Epithelial cell of prostate (primary cell): ENCODE results near the gene DAZAP2.

Experiments used
- DNase-seq: peaks from one replicate; pipeline ENCODE4 v3.0.0-alpha.2; 2011; ENCODE audit warnings: low read depth, low spot score
- H3K27ac ChIP-seq: fragments of 450-650 bp; 2 replicates; pipeline ENCODE4 v1.5.1; 2017; ENCODE audit warnings: mild to moderate bottlenecking

Gene DAZAP2, protein sequence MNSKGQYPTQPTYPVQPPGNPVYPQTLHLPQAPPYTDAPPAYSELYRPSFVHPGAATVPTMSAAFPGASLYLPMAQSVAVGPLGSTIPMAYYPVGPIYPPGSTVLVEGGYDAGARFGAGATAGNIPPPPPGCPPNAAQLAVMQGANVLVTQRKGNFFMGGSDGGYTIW

GRCh38 chr12:51238510-51239334 lies at the start of gene DAZAP2:
Gene DAZAP2 (plus strand): TSS chr12:51238826. CDS start chr12:51238908, 82 bp downstream.
- H3K27ac ChIP-seq: peak within 1 kb of the TSS; percentile 97
- DNase-seq: peak; percentile 86

DNA sequence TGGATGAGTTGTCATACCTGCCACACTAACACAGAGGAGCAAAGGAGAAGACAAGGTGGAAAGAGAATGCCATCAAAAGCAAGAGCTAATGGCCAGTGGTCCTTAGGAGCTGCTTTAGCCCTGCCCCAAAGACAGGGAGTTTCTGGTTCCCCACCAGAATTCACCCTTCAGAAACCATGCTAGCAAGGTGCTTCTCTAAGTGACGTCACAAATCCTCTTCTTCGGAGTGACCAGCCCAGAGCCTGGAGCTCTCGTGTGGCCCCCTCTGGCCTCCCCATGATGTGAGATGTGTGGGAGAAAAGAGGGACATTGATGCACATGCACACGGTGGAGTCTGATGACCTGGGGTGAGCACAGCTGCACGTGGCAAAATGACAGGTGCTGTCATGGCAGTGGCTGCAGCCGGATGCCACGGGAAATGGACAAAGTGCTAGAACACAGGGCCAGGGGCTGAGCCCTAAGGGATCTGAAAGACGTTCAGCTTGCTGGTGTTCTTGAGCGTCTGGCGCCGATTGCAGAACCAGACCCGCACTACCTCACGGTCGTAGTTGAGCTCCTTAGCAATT lies 48.8 kb upstream of the DAZAP2 start:
- no peak for DNase-seq
- no peak overlapping the region for H3K27ac ChIP-seq

DNA sequence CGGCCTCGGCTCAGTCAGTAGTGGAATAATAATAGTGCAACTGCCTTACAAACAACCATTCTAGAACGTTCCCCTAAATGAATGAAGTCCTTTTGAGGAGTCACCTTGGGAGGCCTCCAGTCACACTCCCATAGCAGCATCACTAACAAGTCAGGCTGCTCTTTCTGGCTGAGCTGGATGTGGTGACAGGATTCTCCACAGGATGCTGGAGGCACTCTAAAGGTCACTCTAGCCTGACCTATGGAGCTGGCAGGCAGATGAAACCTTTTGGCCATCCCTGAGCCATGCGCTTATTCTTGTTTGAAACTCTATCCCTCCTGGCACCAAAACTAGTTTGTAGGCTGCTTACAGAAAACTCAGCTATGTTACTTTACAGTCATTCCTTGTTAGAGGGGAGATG lies 47.8 kb upstream of the DAZAP2 start:
- no peak for DNase-seq
- H3K27ac ChIP-seq: no peak overlapping the region

- H3K27ac ChIP-seq: no peak overlapping the region
- DNase-seq: no peak
Observed at GRCh38 chr12:51191516-51192283, 46.9 kb upstream of the DAZAP2 start.

GRCh38 chr12:51192284-51192671 lies 46.3 kb upstream of the DAZAP2 start:
- no peak for DNase-seq
- H3K27ac ChIP-seq: no peak overlapping the region

- no peak overlapping the region for H3K27ac ChIP-seq
- no peak for DNase-seq
Observed at GRCh38 chr12:51195841-51196240, 42.8 kb upstream of the DAZAP2 start.

DNA sequence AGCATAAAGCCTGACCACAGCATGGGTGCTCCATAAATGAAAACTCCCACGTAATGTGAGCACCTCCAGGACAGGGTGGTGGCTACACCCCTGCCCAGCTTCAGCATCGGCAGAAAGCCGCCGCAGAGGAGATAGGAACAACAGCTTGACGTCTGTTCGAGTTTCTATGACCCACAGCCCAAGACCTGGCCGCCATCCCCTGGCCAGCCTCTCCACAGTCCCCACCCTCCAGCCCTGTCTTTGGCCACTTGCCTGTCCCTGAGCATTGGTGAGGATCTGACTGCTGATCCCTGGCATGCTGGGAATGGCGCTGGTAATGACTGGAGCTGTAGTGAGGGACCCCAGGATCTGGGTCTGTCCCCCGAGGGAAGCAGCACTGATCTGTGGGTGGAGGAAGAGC lies 42.1 kb upstream of the DAZAP2 start:
- H3K27ac ChIP-seq: no peak overlapping the region
- no peak for DNase-seq

- DNase-seq: no peak
- H3K27ac ChIP-seq: no peak overlapping the region
Observed at GRCh38 chr12:51197736-51198567, 40.7 kb upstream of the DAZAP2 start.

GRCh38 chr12:51198568-51199365 lies 39.9 kb upstream of the DAZAP2 start:
- no peak for DNase-seq
- no peak overlapping the region for H3K27ac ChIP-seq

GRCh38 chr12:51199366-51199945 lies 39.2 kb upstream of the DAZAP2 start:
- no peak overlapping the region for H3K27ac ChIP-seq
- no peak for DNase-seq

- H3K27ac ChIP-seq: no peak overlapping the region
- DNase-seq: no peak
Observed at GRCh38 chr12:51200156-51200555, 38.5 kb upstream of the DAZAP2 start.

DNA sequence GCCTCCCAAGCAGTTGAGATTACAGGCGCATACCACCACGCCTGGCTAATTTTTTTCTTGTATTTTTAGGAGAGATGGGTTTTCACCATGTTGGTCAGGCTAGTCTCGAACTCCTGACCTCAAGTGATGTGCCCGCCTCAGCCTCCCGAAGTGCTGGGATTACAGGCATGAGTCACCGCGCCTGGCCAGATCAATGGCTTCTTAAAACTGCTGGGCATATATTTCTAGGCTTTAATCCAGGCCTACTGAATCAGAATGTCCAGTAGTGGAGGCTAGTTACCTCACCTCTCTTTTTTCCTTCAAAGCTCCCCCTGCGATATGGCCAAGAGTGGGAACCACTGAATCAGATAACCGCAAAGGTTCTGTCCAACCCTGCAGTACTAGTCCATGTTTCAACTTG lies 37.8 kb upstream of the DAZAP2 start:
- no peak overlapping the region for H3K27ac ChIP-seq
- DNase-seq: no peak

- no peak overlapping the region for H3K27ac ChIP-seq
- DNase-seq: no peak
Observed at GRCh38 chr12:51202718-51203117, 35.9 kb upstream of the DAZAP2 start.

- no peak overlapping the region for H3K27ac ChIP-seq
- no peak for DNase-seq
Observed at GRCh38 chr12:51205350-51205749, 33.3 kb upstream of the DAZAP2 start.

GRCh38 chr12:51208016-51208660 lies 30.5 kb upstream of the DAZAP2 start:
- H3K27ac ChIP-seq: no peak overlapping the region
- DNase-seq: no peak

DNA sequence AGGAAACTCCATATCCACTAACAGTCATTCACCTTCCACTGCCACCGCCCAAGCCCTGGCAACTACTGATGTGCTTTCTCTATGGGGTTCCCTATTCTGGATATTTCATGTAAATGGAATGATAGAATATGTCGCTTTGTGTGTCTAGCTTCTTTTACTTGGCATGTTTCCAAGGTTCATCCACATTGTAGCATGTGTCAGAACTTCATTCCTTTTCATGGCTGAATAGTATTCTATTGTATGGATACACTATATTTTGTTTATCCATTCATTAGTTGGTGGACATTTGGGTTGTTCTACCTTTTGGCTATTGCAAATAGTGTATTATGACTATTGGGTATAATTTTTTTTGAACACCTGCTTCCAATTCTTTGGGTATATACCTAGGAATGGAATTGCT lies 29.4 kb upstream of the DAZAP2 start:
- no peak overlapping the region for H3K27ac ChIP-seq
- DNase-seq: no peak

DNA sequence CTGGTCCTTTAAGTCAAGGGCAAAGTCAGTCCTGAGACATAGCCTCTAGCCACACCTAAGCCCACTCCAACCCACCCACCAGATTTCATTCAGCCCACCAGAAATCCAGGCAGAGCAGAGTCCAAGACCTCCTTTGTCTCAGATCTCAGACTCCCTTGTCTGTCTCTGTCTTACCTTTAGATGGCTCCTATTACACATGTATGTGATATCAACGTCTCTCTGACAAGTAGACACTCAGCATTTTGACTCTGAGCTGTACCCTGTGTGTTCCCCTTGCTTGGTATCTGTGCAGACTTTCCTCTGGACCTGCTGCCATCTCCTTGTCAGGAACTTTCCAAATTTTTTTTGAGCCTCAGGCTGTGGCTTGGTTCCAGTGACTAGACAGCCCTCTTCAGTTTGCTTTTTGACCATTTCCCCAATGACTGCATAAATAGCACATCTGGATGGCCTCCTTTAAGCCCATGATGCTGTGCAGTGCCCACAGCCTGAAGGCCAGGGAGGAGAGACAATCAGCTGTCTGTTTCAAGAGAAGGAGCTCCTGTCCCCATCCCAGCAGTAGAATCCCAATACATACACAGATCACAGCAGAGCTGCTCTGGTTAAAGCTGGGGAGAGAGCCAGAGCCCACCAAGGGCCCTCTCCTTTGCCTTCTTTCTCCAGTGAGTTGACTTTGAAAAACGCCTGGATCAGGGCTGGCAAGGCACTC lies 27.8 kb upstream of the DAZAP2 start:
- DNase-seq: no peak
- H3K27ac ChIP-seq: no peak overlapping the region

GRCh38 chr12:51214895-51215294 lies 23.7 kb upstream of the DAZAP2 start:
- no peak overlapping the region for H3K27ac ChIP-seq
- no peak for DNase-seq
